ENCODE results near the gene CDY1. TPM values are rescaled to one million over a fixed set of nuclear protein-coding genes. Genes with fewer than 3 reads are reported as not detected.
"Not testable (repeated sequence)": the region's sequence is repeated elsewhere in the genome, so short reads cannot be mapped to it uniquely, and the experiment has no call there.

Gene CDY1
- polyA plus RNA-seq (2013), result not detected

- H3K27ac ChIP-seq (ENCODE audit: insufficient read depth in 1 of 2, low read depth in 1 of 2, low read length in 2 of 2, poor library complexity in 1 of 2, severe bottlenecking in 2 of 2); H3K36me3 ChIP-seq (ENCODE audit: control insufficient read depth in 4 of 4, insufficient read depth in 4 of 4, low read length in 3 of 4); H3K27me3 ChIP-seq (replicated peaks in 2 of 5; ENCODE audit: control insufficient read depth in 4 of 5, insufficient read depth in 5 of 5, low read length in 4 of 5); H3K4me3 ChIP-seq (ENCODE audit: control insufficient read depth in 1 of 7, extremely low read depth in 1 of 7, insufficient read depth in 4 of 7, low read depth in 2 of 7, low read length in 6 of 7); POLR2A ChIA-PET; CTCF ChIA-PET; H3K9me3 ChIP-seq (ENCODE audit: control extremely low read depth in 1 of 5, control insufficient read depth in 4 of 5, insufficient read depth in 2 of 5, low read depth in 1 of 5, low read length in 4 of 5); DNase-seq; H3K4me1 ChIP-seq (ENCODE audit: control extremely low read depth in 1 of 4, control insufficient read depth in 4 of 4, insufficient read depth in 4 of 4, low read length in 3 of 4): not testable (repeated sequence)
- WGBS (ENCODE audit: insufficient coverage), result no CpG with 5 or more reads among the region's 2 CpGs
Observed at GRCh38 chrY:25621817-25622216, at the start of gene CDY1. Gene CDY1, plus strand, starts transcription at chrY:25622117. Its CDS starts 326 bp downstream, at chrY:25622443.

- H3K27ac ChIP-seq (ENCODE audit: insufficient read depth in 1 of 2, low read depth in 1 of 2, low read length in 2 of 2, poor library complexity in 1 of 2, severe bottlenecking in 2 of 2); H3K4me3 ChIP-seq (ENCODE audit: control insufficient read depth in 1 of 7, extremely low read depth in 1 of 7, insufficient read depth in 4 of 7, low read depth in 2 of 7, low read length in 6 of 7); H3K27me3 ChIP-seq (replicated peaks in 2 of 5; ENCODE audit: control insufficient read depth in 4 of 5, insufficient read depth in 5 of 5, low read length in 4 of 5); DNase-seq; H3K4me1 ChIP-seq (ENCODE audit: control extremely low read depth in 1 of 4, control insufficient read depth in 4 of 4, insufficient read depth in 4 of 4, low read length in 3 of 4); H3K9me3 ChIP-seq (ENCODE audit: control extremely low read depth in 1 of 5, control insufficient read depth in 4 of 5, insufficient read depth in 2 of 5, low read depth in 1 of 5, low read length in 4 of 5); POLR2A ChIA-PET; CTCF ChIA-PET; H3K36me3 ChIP-seq (ENCODE audit: control insufficient read depth in 4 of 4, insufficient read depth in 4 of 4, low read length in 3 of 4): not testable (repeated sequence)
- no CpG with 5 or more reads among the region's 2 CpGs for WGBS (ENCODE audit: insufficient coverage)
Observed at GRCh38 chrY:25593336-25593735, 28.6 kb upstream of the CDY1 start.

- H3K27me3 ChIP-seq (replicated peaks in 2 of 5; ENCODE audit: control insufficient read depth in 4 of 5, insufficient read depth in 5 of 5, low read length in 4 of 5); H3K9me3 ChIP-seq (ENCODE audit: control extremely low read depth in 1 of 5, control insufficient read depth in 4 of 5, insufficient read depth in 2 of 5, low read depth in 1 of 5, low read length in 4 of 5); H3K4me1 ChIP-seq (ENCODE audit: control extremely low read depth in 1 of 4, control insufficient read depth in 4 of 4, insufficient read depth in 4 of 4, low read length in 3 of 4); CTCF ChIA-PET; DNase-seq; H3K36me3 ChIP-seq (ENCODE audit: control insufficient read depth in 4 of 4, insufficient read depth in 4 of 4, low read length in 3 of 4); POLR2A ChIA-PET; H3K4me3 ChIP-seq (ENCODE audit: control insufficient read depth in 1 of 7, extremely low read depth in 1 of 7, insufficient read depth in 4 of 7, low read depth in 2 of 7, low read length in 6 of 7); H3K27ac ChIP-seq (ENCODE audit: insufficient read depth in 1 of 2, low read depth in 1 of 2, low read length in 2 of 2, poor library complexity in 1 of 2, severe bottlenecking in 2 of 2): not testable (repeated sequence)
Observed at GRCh38 chrY:25620209-25620608, 1.7 kb upstream of the CDY1 start.

- H3K4me3 ChIP-seq (ENCODE audit: control insufficient read depth in 1 of 7, extremely low read depth in 1 of 7, insufficient read depth in 4 of 7, low read depth in 2 of 7, low read length in 6 of 7); H3K27ac ChIP-seq (ENCODE audit: insufficient read depth in 1 of 2, low read depth in 1 of 2, low read length in 2 of 2, poor library complexity in 1 of 2, severe bottlenecking in 2 of 2); DNase-seq; H3K36me3 ChIP-seq (ENCODE audit: control insufficient read depth in 4 of 4, insufficient read depth in 4 of 4, low read length in 3 of 4); POLR2A ChIA-PET; H3K27me3 ChIP-seq (replicated peaks in 2 of 5; ENCODE audit: control insufficient read depth in 4 of 5, insufficient read depth in 5 of 5, low read length in 4 of 5); H3K4me1 ChIP-seq (ENCODE audit: control extremely low read depth in 1 of 4, control insufficient read depth in 4 of 4, insufficient read depth in 4 of 4, low read length in 3 of 4); H3K9me3 ChIP-seq (ENCODE audit: control extremely low read depth in 1 of 5, control insufficient read depth in 4 of 5, insufficient read depth in 2 of 5, low read depth in 1 of 5, low read length in 4 of 5); CTCF ChIA-PET: not testable (repeated sequence)
- WGBS (ENCODE audit: insufficient coverage), result no CpG with 5 or more reads among the region's 3 CpGs
Observed at GRCh38 chrY:25626524-25626923, 4.6 kb downstream of the CDY1 start.

GRCh38 chrY:25630383-25631112 lies 8.6 kb downstream of the CDY1 start:
- DNase-seq; H3K27ac ChIP-seq (ENCODE audit: insufficient read depth in 1 of 2, low read depth in 1 of 2, low read length in 2 of 2, poor library complexity in 1 of 2, severe bottlenecking in 2 of 2); H3K36me3 ChIP-seq (ENCODE audit: control insufficient read depth in 4 of 4, insufficient read depth in 4 of 4, low read length in 3 of 4); POLR2A ChIA-PET; CTCF ChIA-PET; H3K4me3 ChIP-seq (ENCODE audit: control insufficient read depth in 1 of 7, extremely low read depth in 1 of 7, insufficient read depth in 4 of 7, low read depth in 2 of 7, low read length in 6 of 7); H3K4me1 ChIP-seq (ENCODE audit: control extremely low read depth in 1 of 4, control insufficient read depth in 4 of 4, insufficient read depth in 4 of 4, low read length in 3 of 4); H3K27me3 ChIP-seq (replicated peaks in 2 of 5; ENCODE audit: control insufficient read depth in 4 of 5, insufficient read depth in 5 of 5, low read length in 4 of 5); H3K9me3 ChIP-seq (ENCODE audit: control extremely low read depth in 1 of 5, control insufficient read depth in 4 of 5, insufficient read depth in 2 of 5, low read depth in 1 of 5, low read length in 4 of 5): not testable (repeated sequence)
- WGBS (ENCODE audit: insufficient coverage), result no CpG with 5 or more reads among the region's 4 CpGs

GRCh38 chrY:25639852-25640251 lies 17.9 kb downstream of the CDY1 start:
- H3K4me3 ChIP-seq (ENCODE audit: control insufficient read depth in 1 of 7, extremely low read depth in 1 of 7, insufficient read depth in 4 of 7, low read depth in 2 of 7, low read length in 6 of 7); DNase-seq; H3K27ac ChIP-seq (ENCODE audit: insufficient read depth in 1 of 2, low read depth in 1 of 2, low read length in 2 of 2, poor library complexity in 1 of 2, severe bottlenecking in 2 of 2); H3K9me3 ChIP-seq (ENCODE audit: control extremely low read depth in 1 of 5, control insufficient read depth in 4 of 5, insufficient read depth in 2 of 5, low read depth in 1 of 5, low read length in 4 of 5); CTCF ChIA-PET; POLR2A ChIA-PET; H3K27me3 ChIP-seq (replicated peaks in 2 of 5; ENCODE audit: control insufficient read depth in 4 of 5, insufficient read depth in 5 of 5, low read length in 4 of 5); H3K36me3 ChIP-seq (ENCODE audit: control insufficient read depth in 4 of 4, insufficient read depth in 4 of 4, low read length in 3 of 4); H3K4me1 ChIP-seq (ENCODE audit: control extremely low read depth in 1 of 4, control insufficient read depth in 4 of 4, insufficient read depth in 4 of 4, low read length in 3 of 4): not testable (repeated sequence)
- no CpG with 5 or more reads among the region's 3 CpGs for WGBS (ENCODE audit: insufficient coverage)

- H3K4me3 ChIP-seq (ENCODE audit: control insufficient read depth in 1 of 7, extremely low read depth in 1 of 7, insufficient read depth in 4 of 7, low read depth in 2 of 7, low read length in 6 of 7); POLR2A ChIA-PET; H3K9me3 ChIP-seq (ENCODE audit: control extremely low read depth in 1 of 5, control insufficient read depth in 4 of 5, insufficient read depth in 2 of 5, low read depth in 1 of 5, low read length in 4 of 5); CTCF ChIA-PET; H3K4me1 ChIP-seq (ENCODE audit: control extremely low read depth in 1 of 4, control insufficient read depth in 4 of 4, insufficient read depth in 4 of 4, low read length in 3 of 4); H3K27me3 ChIP-seq (replicated peaks in 2 of 5; ENCODE audit: control insufficient read depth in 4 of 5, insufficient read depth in 5 of 5, low read length in 4 of 5); DNase-seq; H3K36me3 ChIP-seq (ENCODE audit: control insufficient read depth in 4 of 4, insufficient read depth in 4 of 4, low read length in 3 of 4); H3K27ac ChIP-seq (ENCODE audit: insufficient read depth in 1 of 2, low read depth in 1 of 2, low read length in 2 of 2, poor library complexity in 1 of 2, severe bottlenecking in 2 of 2): not testable (repeated sequence)
- WGBS (ENCODE audit: insufficient coverage), result no CpG with 5 or more reads among the region's 9 CpGs
Observed at GRCh38 chrY:25643024-25643915, 21.4 kb downstream of the CDY1 start.

Measured in common myeloid progenitor, CD34-positive (primary cell).